Gastroesophageal sphincter (tissue), 4 donors: ENCODE measurements around the gene ABI2. TPM values are rescaled to one million over a fixed set of nuclear protein-coding genes. Genes with fewer than 3 reads are reported as not detected.

Experiments
- ATAC-seq: fragments of 150-250 bp; one replicate; pipeline ENCODE4 v1.9.1; 2016; ENCODE audit warnings: mild to moderate bottlenecking, moderate library complexity
- H3K27ac ChIP-seq, 4 donors: fragments of 200-600 bp; sonication (generic) in 3 of 4; 1 replicate in 3 of 4; 2 replicates in 1 of 4; pipeline ENCODE4 v1.5.1; 2016 to 2019
- H3K27me3 ChIP-seq: fragments of 200-600 bp; sonication (generic); one replicate; pipeline ENCODE4 v1.5.1; 2019
- H3K36me3 ChIP-seq, 2 donors: fragments of 200-600 bp; sonication (generic); one replicate each; pipeline ENCODE4 v1.5.1; 2019; ENCODE audit warnings: control low read depth in 1 of 2
- H3K4me1 ChIP-seq, 3 donors: fragments of 200-600 bp; sonication (generic); 1 replicate in 2 of 3; 2 replicates in 1 of 3; pipeline ENCODE4 v1.5.1; 2016 to 2019; ENCODE audit warnings: control low read depth in 2 of 3
- H3K4me3 ChIP-seq, 2 donors: fragments of 200-600 bp; sonication (generic); one replicate each; pipeline ENCODE4 v1.5.1; 2019; ENCODE audit warnings: mild to moderate bottlenecking in 1 of 2, moderate library complexity in 1 of 2
- H3K9me3 ChIP-seq, 3 donors: fragments of 200-600 bp; sonication (generic); one replicate each; pipeline ENCODE4 v1.5.1; 2017 to 2019; ENCODE audit warnings: control low read depth in 2 of 3
- CTCF ChIP-seq, 4 experiments: fragments of 200-600 bp in 2 of 4; fragments of 450-650 bp in 2 of 4; sonication (generic) in 1 of 4; IDR thresholded peaks; one replicate each; pipeline ENCODE4 v1.5.1; 2017 to 2019; ENCODE audit warnings: antibody characterized with exemption in 4 of 4, mild to moderate bottlenecking in 2 of 4, moderate library complexity in 2 of 4
- EP300 ChIP-seq: sonication (generic); formaldehyde crosslinking; IDR thresholded peaks from one replicate; pipeline ENCODE4 v1.6.1; 2017; ENCODE audit warnings: antibody characterized with exemption, mild to moderate bottlenecking
- POLR2A ChIP-seq, 2 donors: fragments of 450-650 bp; IDR thresholded peaks; one replicate each; pipeline ENCODE4 v1.6.1; 2017; ENCODE audit warnings: antibody characterized with exemption in 2 of 2, mild to moderate bottlenecking in 2 of 2, moderate library complexity in 1 of 2
- POLR2AphosphoS5 ChIP-seq: sonication (generic); formaldehyde crosslinking; IDR thresholded peaks from one replicate; pipeline ENCODE4 v1.6.1; 2017; ENCODE audit warnings: antibody characterized with exemption
- WGBS, 2 donors: methylation state at CpG; one replicate each; pipeline ENCODE4 v1.1.5; 2018; ENCODE audit warnings: low coverage in 1 of 2; 5-methylcytosine and 5-hydroxymethylcytosine counted together
- total RNA-seq, 4 donors: library from RNA; depleted of rRNA; stranded (reverse); fragments of >200 nt; gene quantifications; one replicate each; pipeline ENCODE4 v1.1.0, GENCODE V29; 2016

ABI2 gene
- total RNA-seq, 4 donors from 2014 or later = 33.0 to 57.5 (median 45.0) TPM

- Histone ChIP-seq H3K27ac (no peak overlapping the region), H3K4me3 (no peak overlapping the region), H3K4me1 (peaks cover 0 to 12% (median 0%) of the 10 kb centered on the region in 3 donors), H3K36me3 (peaks cover 0 to 32% of the 10 kb centered on the region in 2 donors), H3K27me3 (no peaks in the 10 kb centered on the region), H3K9me3 (no peaks in the 10 kb centered on the region)
- no peak for TF ChIP-seq POLR2A (IDR thresholded peaks at IDR 0.05)
- no peak for TF ChIP-seq CTCF (IDR thresholded peaks at IDR 0.05)
- WGBS, 2 donors = 86 to 95% methylated on average over 1 of the region's 1 CpG
- no peak for ATAC-seq
These were observed 70.8 kb downstream of the ABI2 start for GRCh38 chr2:203399031-203399430.

GRCh38 chr2:203400805-203401585, 72.8 kb downstream of the ABI2 start:
- no peak for ATAC-seq
- Histone ChIP-seq H3K36me3 (peaks cover 0 to 31% of the 10 kb centered on the region in 2 donors), H3K27me3 (no peaks in the 10 kb centered on the region), H3K9me3 (no peaks in the 10 kb centered on the region), H3K4me3 (no peak overlapping the region), H3K4me1 (peaks cover 0 to 7% (median 0%) of the 10 kb centered on the region in 3 donors), H3K27ac (no peak overlapping the region)
- WGBS, 2 donors = 94 to 96% methylated on average over 2 of the region's 2 CpGs
- TF ChIP-seq EP300 = no peak
- TF ChIP-seq POLR2A (IDR thresholded peaks at IDR 0.05) = no peak
- no peak for TF ChIP-seq CTCF (IDR thresholded peaks at IDR 0.05)
- TF ChIP-seq POLR2AphosphoS5 = no peak

- ATAC-seq = no peak
- peaks cover 0 to 57% of the 10 kb centered on the region in 2 donors for H3K36me3 ChIP-seq
- TF ChIP-seq CTCF (IDR thresholded peaks at IDR 0.05) (no peak), POLR2A (IDR thresholded peaks at IDR 0.05) (no peak), EP300 (no peak), POLR2AphosphoS5 (no peak)
These were observed 76.8 kb downstream of the ABI2 start for GRCh38 chr2:203404996-203405395.

GRCh38 chr2:203407496-203407895, 79.3 kb downstream of the ABI2 start:
- Histone ChIP-seq H3K9me3 (no peaks in the 10 kb centered on the region), H3K27me3 (no peaks in the 10 kb centered on the region), H3K27ac (no peak overlapping the region), H3K4me3 (no peak overlapping the region), H3K36me3 (peaks cover 0 to 67% of the 10 kb centered on the region in 2 donors), H3K4me1 (peaks cover 0 to 11% (median 0%) of the 10 kb centered on the region in 3 donors)
- TF ChIP-seq EP300 (no peak), CTCF (IDR thresholded peaks at IDR 0.05) (no peak), POLR2A (IDR thresholded peaks at IDR 0.05) (no peak), POLR2AphosphoS5 (no peak)
- no peak for ATAC-seq

More at GRCh38 chr2:203404996-203405395, 76.8 kb downstream of the ABI2 start:
- Histone ChIP-seq H3K27ac (no peak overlapping the region), H3K27me3 (no peaks in the 10 kb centered on the region), H3K4me1 (no peaks in the 10 kb centered on the region), H3K9me3 (no peaks in the 10 kb centered on the region), H3K4me3 (no peak overlapping the region)
